Measurements from ENCODE around the gene KPNA6. TPM values are rescaled to one million over a fixed set of nuclear protein-coding genes. Genes with fewer than 3 reads are reported as not detected.

The KPNA6 gene
- total and polyA plus RNA-seq, 2 of the 13 experiments (the other 11 are each of a cell fraction or from before 2014, with no cell fraction given) = 22.0 to 47.5 TPM

DNA sequence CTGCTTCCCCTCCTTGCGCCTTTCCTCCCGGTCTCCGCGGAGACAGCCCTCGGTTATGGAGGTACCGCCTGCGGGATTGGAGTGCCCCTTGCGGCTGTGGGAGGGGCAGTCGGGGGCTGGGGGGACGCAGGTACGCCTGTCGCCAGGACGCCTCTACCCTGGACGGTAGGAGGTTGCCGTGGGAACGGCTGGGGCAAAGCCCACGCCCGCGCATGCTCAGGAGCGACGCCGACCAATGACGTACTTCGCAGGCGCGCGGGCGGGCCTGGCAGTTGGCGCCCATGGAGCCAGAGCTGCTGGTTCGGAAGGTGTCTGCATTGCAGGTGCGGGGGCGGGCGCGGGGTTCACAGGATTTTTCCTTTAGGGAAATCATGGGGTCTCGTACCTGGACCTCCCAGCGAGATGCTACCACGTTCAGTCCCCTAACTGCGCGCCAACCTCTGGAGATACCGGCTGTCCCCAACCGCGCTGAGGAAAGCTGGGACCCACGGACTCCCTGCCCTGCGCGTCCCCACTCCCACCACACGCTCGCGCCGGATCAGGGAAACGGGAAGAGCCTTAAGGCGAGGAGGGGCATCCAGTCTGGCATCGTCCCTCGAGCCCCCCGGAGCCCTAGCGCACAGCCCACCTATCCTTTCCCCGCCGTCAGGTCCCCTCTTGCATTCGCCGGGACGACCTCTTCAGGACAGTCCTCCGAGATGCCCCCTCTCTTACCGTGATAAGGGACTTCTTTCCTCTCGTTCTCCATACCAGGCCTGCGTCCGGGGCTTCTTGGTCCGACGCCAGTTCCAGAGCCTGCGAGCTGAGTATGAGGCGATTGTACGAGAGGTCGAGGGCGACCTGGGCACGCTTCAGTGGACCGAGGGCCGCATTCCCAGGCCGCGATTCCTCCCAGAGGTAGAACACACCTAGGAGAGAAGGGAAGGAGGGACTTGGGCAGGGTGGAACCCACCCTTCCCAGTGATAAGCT is 97.8 kb downstream of the KPNA6 start, which contains the start of gene IQCC (continued):
- TF ChIP-seq ATF7 (IDR thresholded peaks at IDR 0.05) (no peak), ATF7 (CRISPR knock-in tag; IDR thresholded peaks at IDR 0.05) (0 out of 2 replicates have a peak, but pooled peaks have one; percentile 23), ZGPAT (CRISPR knock-in tag; IDR thresholded peaks at IDR 0.05) (peak; percentile 63; the same call in 1 of the 2 replicates), EEA1 (CRISPR knock-in tag; IDR thresholded peaks at IDR 0.05; ENCODE audit: borderline replicate concordance) (peak; percentile 73; the same call in 1 of the 2 replicates), ERF (CRISPR knock-in tag; IDR thresholded peaks at IDR 0.05) (0 out of 2 replicates have a peak, but pooled peaks have one; percentile 42), SP2 (CRISPR knock-in tag; IDR thresholded peaks at IDR 0.05) (no peak), WIZ (CRISPR knock-in tag; IDR thresholded peaks at IDR 0.05) (no peak), NFE2 (CRISPR knock-in tag; IDR thresholded peaks at IDR 0.05) (no peak), TAF1 (CRISPR knock-in tag; IDR thresholded peaks at IDR 0.05) (peak; percentile 56; the same call in 1 of the 2 replicates), ZNF556 (CRISPR knock-in tag; IDR thresholded peaks at IDR 0.05; ENCODE audit: borderline replicate concordance) (0 out of 2 replicates have a peak, but pooled peaks have one; percentile 27), ZNF296 (CRISPR knock-in tag; conservative IDR thresholded peaks at IDR 0.05) (no peak), POLR2AphosphoS2 (IDR thresholded peaks at IDR 0.05; ENCODE audit: low read depth, low read length) (no peak), RFXAP (CRISPR knock-in tag; IDR thresholded peaks at IDR 0.05; ENCODE audit: borderline replicate concordance) (no peak), CBX5 (CRISPR knock-in tag; IDR thresholded peaks at IDR 0.05; ENCODE audit: borderline replicate concordance) (no peak), MAFG (CRISPR knock-in tag; IDR thresholded peaks at IDR 0.05) (no peak), FOXA3 (CRISPR knock-in tag; IDR thresholded peaks at IDR 0.05) (0 out of 2 replicates have a peak, but pooled peaks have one; percentile 16), ZBTB46 (CRISPR knock-in tag; IDR thresholded peaks at IDR 0.05; ENCODE audit: borderline replicate concordance) (no peak), AKAP8 (CRISPR knock-in tag; IDR thresholded peaks at IDR 0.05) (peak; percentile 86), MZF1 (CRISPR knock-in tag; IDR thresholded peaks at IDR 0.05; ENCODE audit: borderline replicate concordance) (no peak)
- TF ChIP-seq, protein P1, sequence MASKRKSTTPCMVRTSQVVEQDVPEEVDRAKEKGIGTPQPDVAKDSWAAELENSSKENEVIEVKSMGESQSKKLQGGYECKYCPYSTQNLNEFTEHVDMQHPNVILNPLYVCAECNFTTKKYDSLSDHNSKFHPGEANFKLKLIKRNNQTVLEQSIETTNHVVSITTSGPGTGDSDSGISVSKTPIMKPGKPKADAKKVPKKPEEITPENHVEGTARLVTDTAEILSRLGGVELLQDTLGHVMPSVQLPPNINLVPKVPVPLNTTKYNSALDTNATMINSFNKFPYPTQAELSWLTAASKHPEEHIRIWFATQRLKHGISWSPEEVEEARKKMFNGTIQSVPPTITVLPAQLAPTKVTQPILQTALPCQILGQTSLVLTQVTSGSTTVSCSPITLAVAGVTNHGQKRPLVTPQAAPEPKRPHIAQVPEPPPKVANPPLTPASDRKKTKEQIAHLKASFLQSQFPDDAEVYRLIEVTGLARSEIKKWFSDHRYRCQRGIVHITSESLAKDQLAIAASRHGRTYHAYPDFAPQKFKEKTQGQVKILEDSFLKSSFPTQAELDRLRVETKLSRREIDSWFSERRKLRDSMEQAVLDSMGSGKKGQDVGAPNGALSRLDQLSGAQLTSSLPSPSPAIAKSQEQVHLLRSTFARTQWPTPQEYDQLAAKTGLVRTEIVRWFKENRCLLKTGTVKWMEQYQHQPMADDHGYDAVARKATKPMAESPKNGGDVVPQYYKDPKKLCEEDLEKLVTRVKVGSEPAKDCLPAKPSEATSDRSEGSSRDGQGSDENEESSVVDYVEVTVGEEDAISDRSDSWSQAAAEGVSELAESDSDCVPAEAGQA (IDR thresholded peaks at IDR 0.05; ENCODE audit: low read depth) = 0 out of 2 replicates have a peak, but pooled peaks have one; percentile 31
- TF ChIP-seq, protein P1 (CRISPR knock-in tag; IDR thresholded peaks at IDR 0.05; ENCODE audit: borderline replicate concordance) = no peak
